EL (cell line): ENCODE measurements around the gene MACROH2A1.
"Not testable (repeated sequence)": the region's sequence is repeated elsewhere in the genome, so short reads cannot be mapped to it uniquely, and the experiment has no call there.

Experiments
- DNase-seq: peaks from one replicate; pipeline ENCODE4 v3.0.0-alpha.2; 2016

Gene MACROH2A1

GRCh38 chr5:135376961-135377624, 21.9 kb downstream of the MACROH2A1 start:
- DNase-seq, result no peak

- no peak for DNase-seq
Measured at GRCh38 chr5:135375040-135375793, 23.8 kb downstream of the MACROH2A1 start.

- peak; percentile 34 for DNase-seq
Measured at GRCh38 chr5:135373736-135374515, 25.1 kb downstream of the MACROH2A1 start.

- DNase-seq, result no peak
Measured at GRCh38 chr5:135372654-135373381, 26.2 kb downstream of the MACROH2A1 start.

- DNase-seq, result peak; percentile 81
Measured at GRCh38 chr5:135371622-135372232, 27.3 kb downstream of the MACROH2A1 start.

- DNase-seq, result no peak
Measured at GRCh38 chr5:135369952-135370351, 29.1 kb downstream of the MACROH2A1 start.

- DNase-seq, result no peak
Measured at GRCh38 chr5:135367554-135367953, 31.5 kb downstream of the MACROH2A1 start.

GRCh38 chr5:135367076-135367475, 32.0 kb downstream of the MACROH2A1 start:
- DNase-seq, result no peak

GRCh38 chr5:135365281-135365680, 33.8 kb downstream of the MACROH2A1 start:
- no peak for DNase-seq

GRCh38 chr5:135364421-135365262, 34.4 kb downstream of the MACROH2A1 start:
- no peak for DNase-seq

GRCh38 chr5:135363342-135363741, 35.7 kb downstream of the MACROH2A1 start:
- not testable (repeated sequence) for DNase-seq

GRCh38 chr5:135362102-135362501, 36.9 kb downstream of the MACROH2A1 start:
- DNase-seq, result no peak

GRCh38 chr5:135360278-135361274, 38.5 kb downstream of the MACROH2A1 start:
- no peak for DNase-seq

GRCh38 chr5:135359374-135360165, 39.5 kb downstream of the MACROH2A1 start:
- DNase-seq, result no peak

GRCh38 chr5:135357685-135358084, 41.3 kb downstream of the MACROH2A1 start:
- DNase-seq, result no peak

GRCh38 chr5:135356522-135357318, 42.3 kb downstream of the MACROH2A1 start:
- DNase-seq, result peak; percentile 75

- DNase-seq, result peak; percentile 42
Measured at GRCh38 chr5:135355169-135355568, 43.9 kb downstream of the MACROH2A1 start.

GRCh38 chr5:135353952-135354721, 44.9 kb downstream of the MACROH2A1 start:
- peak; percentile 95 for DNase-seq
